Astrocyte of the cerebellum (primary cell): ENCODE results near the gene ACOXL.

Experiments
- DNase-seq: peaks from one replicate; pipeline ENCODE4 v3.0.0-alpha.2; 2011; ENCODE audit warnings: low read depth
- H3K4me3 ChIP-seq: 2 replicates; pipeline ENCODE4 v1.5.1; 2011; ENCODE audit warnings: mild to moderate bottlenecking, low read depth, low read length, moderate library complexity
- CTCF ChIP-seq: IDR thresholded peaks from 2 replicates; pipeline ENCODE4 v1.5.1; 2012; ENCODE audit warnings: low read length, low read depth, moderate library complexity, mild to moderate bottlenecking; ENCODE audit errors: missing control alignments
- in situ Hi-C: cut with HindIII; loops from 2 replicates; pipeline ENCODE4 v1.10.0; 2017; ENCODE audit warnings: low sequenced_read_pairs

The ACOXL gene

GRCh38 chr2:111091811-111092211 lies 359.4 kb downstream of the ACOXL start:
- in situ Hi-C loops: no loop called here
- no peak overlapping the region for H3K4me3 ChIP-seq
- no peak for DNase-seq
- TF ChIP-seq CTCF: no peak

DNA sequence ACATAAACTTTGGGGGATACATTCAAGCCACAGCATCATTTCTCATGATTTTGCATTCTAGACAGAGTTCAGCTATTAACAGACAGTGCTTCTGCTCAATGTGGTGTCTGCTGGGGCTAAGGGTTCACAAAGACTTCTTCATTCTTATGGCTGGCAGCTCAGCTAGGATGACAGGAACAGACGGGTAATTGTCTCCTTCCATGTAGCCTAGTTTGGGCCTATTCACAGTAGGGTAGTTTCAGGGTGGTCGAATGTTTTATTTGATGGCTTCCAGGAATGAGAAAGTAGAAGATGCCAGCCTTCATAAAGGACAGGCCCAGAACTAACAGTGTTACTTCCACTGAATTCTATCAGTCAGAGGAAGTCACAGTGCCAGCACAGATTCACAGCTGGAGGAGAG lies 362.3 kb downstream of the ACOXL start:
- no peak for DNase-seq
- no peak overlapping the region for H3K4me3 ChIP-seq
- in situ Hi-C loops: loop anchor here (5.0 kb wide), 1 partner anchor 48 kb away; no protein-coding TSS in a partner anchor
- TF ChIP-seq CTCF: no peak

DNA sequence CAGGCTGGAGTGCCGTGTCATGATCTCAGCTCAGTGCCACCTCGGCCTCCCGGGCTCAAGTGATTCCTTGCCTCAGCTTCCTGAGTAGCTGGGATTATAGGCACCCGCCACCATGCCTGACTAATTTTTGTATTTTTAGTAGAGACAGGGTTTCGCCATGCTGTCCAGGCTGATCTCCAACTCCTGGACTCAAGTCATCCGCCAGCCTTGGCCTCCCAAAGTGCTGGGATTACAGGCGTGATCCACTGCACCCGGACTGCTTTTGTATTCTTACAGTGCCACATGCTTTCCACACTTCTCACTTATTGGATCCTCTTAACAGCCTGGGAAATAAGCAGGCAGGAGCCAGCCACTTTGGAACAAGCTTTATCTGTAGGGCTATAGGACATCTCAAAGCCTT lies 363.1 kb downstream of the ACOXL start:
- TF ChIP-seq CTCF: no peak
- in situ Hi-C loops: loop anchor here (5.0 kb wide), 1 partner anchor 47 kb away; no protein-coding TSS in a partner anchor
- no peak for DNase-seq
- H3K4me3 ChIP-seq: no peak overlapping the region

- no peak for TF ChIP-seq CTCF
- H3K4me3 ChIP-seq: no peak overlapping the region
- in situ Hi-C loops: loop anchor here (5.0 kb wide), 1 partner anchor 43 kb away; no protein-coding TSS in a partner anchor
- no peak for DNase-seq
These were observed 367.0 kb downstream of the ACOXL start for GRCh38 chr2:111099402-111099801.

DNA sequence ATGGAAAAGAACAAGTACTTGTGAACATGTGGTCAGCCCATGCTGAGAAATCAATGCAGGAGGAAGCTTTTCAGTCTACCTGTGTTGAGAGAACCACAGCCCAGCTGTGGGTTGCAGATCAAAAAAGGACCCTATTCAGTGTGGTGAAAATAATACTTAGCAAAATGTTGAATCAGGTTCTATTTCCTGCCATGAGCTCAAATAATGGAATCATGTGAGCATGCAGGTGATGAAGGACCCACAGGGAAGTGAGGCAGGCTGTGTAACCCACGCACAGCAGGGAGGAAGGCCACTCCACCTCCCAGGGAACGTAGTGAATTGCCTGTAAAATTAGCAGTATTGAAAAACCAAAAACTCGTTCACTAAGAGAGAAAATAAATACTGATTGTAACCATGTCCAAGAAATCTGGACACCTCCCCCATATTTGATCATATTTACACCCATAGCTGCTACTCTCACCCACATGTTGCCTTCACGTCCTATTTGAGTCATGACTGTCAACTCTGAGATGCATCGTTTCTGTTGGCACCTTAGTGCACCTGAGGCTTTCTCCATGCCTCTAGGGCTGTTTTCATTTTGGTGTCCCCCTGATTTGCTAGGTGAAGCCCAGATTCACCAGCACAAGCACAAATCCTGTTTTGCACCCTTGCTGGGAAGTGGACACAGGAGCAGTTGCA lies 367.9 kb downstream of the ACOXL start:
- no peak overlapping the region for H3K4me3 ChIP-seq
- in situ Hi-C loops: no loop called here
- no peak for DNase-seq
- no peak for TF ChIP-seq CTCF

DNA sequence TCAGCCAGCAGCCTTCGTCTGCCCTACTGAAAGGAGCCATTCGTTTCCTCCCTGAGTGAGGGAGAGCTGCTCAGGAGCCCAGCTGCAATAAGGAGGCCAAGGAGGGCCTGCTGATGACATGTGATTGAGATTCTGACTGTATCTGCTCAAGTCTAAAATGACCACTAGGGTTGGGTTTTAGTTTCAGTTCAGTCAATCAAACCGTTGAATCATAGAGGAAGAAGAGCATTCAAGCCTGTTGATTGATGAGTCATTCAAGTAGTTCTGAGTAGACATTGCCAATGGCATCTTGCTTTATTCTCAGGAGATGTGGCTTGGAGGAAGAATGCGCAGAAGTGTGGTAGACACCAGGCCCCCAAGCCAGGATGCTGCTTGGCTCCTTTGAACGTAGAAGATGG lies 368.4 kb downstream of the ACOXL start:
- DNase-seq: no peak
- no peak overlapping the region for H3K4me3 ChIP-seq
- TF ChIP-seq CTCF: no peak
- in situ Hi-C loops: no loop called here
